SJCRH30 (cell line): ENCODE results near the gene ELL2. TPM values are rescaled to one million over a fixed set of nuclear protein-coding genes. Genes with fewer than 3 reads are reported as not detected.

Source experiments
- DNase-seq, 2 experiments: peaks; one replicate each; pipeline ENCODE4 v3.0.0-alpha.2; 2015 to 2020
- H3K27ac ChIP-seq: fragments of 250-450 bp; sonication (Bioruptor Pico); 2 replicates; pipeline ENCODE4 v1.5.1; 2020; ENCODE audit warnings: mild to moderate bottlenecking, moderate library complexity
- H3K27me3 ChIP-seq: fragments of 250-450 bp; sonication (Bioruptor Pico); 2 replicates; pipeline ENCODE4 v1.5.1; 2020; ENCODE audit warnings: mild to moderate bottlenecking, moderate library complexity
- H3K36me3 ChIP-seq: fragments of 250-450 bp; sonication (Bioruptor Pico); 2 replicates; pipeline ENCODE4 v1.5.1; 2020; ENCODE audit warnings: mild to moderate bottlenecking, moderate library complexity
- H3K4me1 ChIP-seq: fragments of 250-450 bp; sonication (Bioruptor Pico); 2 replicates; pipeline ENCODE4 v1.5.1; 2020; ENCODE audit warnings: mild to moderate bottlenecking, moderate library complexity
- H3K4me3 ChIP-seq: fragments of 250-450 bp; sonication (Bioruptor Pico); 2 replicates; pipeline ENCODE4 v1.5.1; 2020; ENCODE audit warnings: mild to moderate bottlenecking, moderate library complexity
- H3K9me3 ChIP-seq: fragments of 250-450 bp; sonication (Bioruptor Pico); replicated peaks from 2 replicates; pipeline ENCODE4 v1.5.1; 2020; ENCODE audit warnings: mild to moderate bottlenecking, moderate library complexity
- total RNA-seq: library from RNA; depleted of rRNA; stranded (reverse); fragments of >200 nt; shearing (Covaris generic); gene quantifications from 2 replicates; pipeline ENCODE4 v1.2.3, GENCODE V29; 2014

Gene ELL2
- total RNA-seq, 1 experiment from 2014 or later: 3.6 TPM

- H3K36me3 ChIP-seq: no peaks in the 10 kb centered on the region
- no peaks in the 10 kb centered on the region for H3K4me1 ChIP-seq
- H3K4me3 ChIP-seq: no peak overlapping the region
- no peaks in the 10 kb centered on the region for H3K9me3 ChIP-seq
- no peak for DNase-seq
- no peak overlapping the region for H3K27ac ChIP-seq
- H3K27me3 ChIP-seq: no peaks in the 10 kb centered on the region
Measured at GRCh38 chr5:95904827-95905226, 56.8 kb downstream of the ELL2 start.

GRCh38 chr5:95903838-95904237 lies 57.8 kb downstream of the ELL2 start:
- Histone ChIP-seq H3K9me3 (no peaks in the 10 kb centered on the region), H3K27ac (no peak overlapping the region), H3K4me3 (no peak overlapping the region), H3K4me1 (no peaks in the 10 kb centered on the region), H3K27me3 (no peaks in the 10 kb centered on the region), H3K36me3 (0 out of 2 replicates have a peak, but pooled peaks cover 2% of the 10 kb centered on the region)
- DNase-seq: no peak

- no peak for DNase-seq
- Histone ChIP-seq H3K27ac (no peak overlapping the region), H3K4me1 (no peaks in the 10 kb centered on the region), H3K36me3 (0 out of 2 replicates have a peak, but pooled peaks cover 3% of the 10 kb centered on the region), H3K4me3 (no peak overlapping the region), H3K27me3 (no peaks in the 10 kb centered on the region), H3K9me3 (no peaks in the 10 kb centered on the region)
Measured at GRCh38 chr5:95901676-95902627, 59.7 kb downstream of the ELL2 start.

DNA sequence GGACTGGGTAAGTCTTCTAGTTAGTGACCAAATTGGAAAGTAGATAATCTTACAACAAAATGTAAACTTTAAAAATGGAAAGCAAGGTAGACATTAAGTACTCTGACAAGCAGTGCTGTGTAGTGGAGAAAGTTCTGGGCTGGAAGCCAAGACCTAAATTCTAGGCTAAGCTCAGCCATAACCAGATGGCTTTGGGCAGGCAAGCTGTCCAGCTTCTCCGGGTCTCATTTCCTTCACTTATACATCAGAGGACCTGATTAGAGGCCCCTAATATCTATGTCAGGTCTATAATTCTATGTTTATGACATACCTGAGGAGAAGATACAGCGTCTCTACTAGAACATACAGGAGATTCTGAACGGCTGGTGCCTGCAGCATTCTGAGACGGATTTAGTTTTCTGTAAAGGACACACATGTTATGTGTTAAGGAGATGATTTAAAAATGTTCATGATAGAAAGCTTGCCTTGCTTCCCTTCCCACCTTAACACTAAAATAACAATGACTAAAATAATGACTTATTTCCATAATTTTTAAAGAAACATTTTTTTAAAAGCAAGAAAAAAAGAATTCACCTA lies 61.2 kb downstream of the ELL2 start:
- Histone ChIP-seq H3K36me3 (0 out of 2 replicates have a peak, but pooled peaks cover 3% of the 10 kb centered on the region), H3K9me3 (no peaks in the 10 kb centered on the region), H3K27me3 (no peaks in the 10 kb centered on the region), H3K4me1 (no peaks in the 10 kb centered on the region), H3K4me3 (no peak overlapping the region), H3K27ac (no peak overlapping the region)
- DNase-seq: peak; percentile 24 to 59

DNA sequence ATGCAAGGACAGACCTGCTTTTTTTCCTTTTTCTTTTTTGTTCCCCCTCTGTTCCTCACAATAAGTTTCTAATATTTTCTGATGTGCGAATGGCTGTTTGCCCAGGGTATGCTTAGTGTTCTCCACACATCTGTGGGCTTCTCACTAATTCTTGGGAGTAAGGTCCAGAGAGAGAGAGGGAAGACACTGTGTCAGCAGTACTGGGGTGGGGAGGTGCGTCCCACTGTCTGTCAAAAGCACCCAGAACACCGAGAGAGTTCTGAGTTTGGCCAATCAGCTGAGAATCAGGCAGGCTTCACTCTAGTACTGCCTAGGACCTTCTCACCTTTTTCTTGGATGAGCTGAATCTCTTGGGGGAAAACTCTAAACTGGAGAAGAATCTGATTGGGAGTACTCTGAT lies 61.8 kb downstream of the ELL2 start:
- no peak for DNase-seq
- H3K36me3 ChIP-seq: 0 out of 2 replicates have a peak, but pooled peaks cover 3% of the 10 kb centered on the region
- H3K4me3 ChIP-seq: no peak overlapping the region
- no peaks in the 10 kb centered on the region for H3K27me3 ChIP-seq
- no peak overlapping the region for H3K27ac ChIP-seq
- H3K4me1 ChIP-seq: no peaks in the 10 kb centered on the region
- no peaks in the 10 kb centered on the region for H3K9me3 ChIP-seq

GRCh38 chr5:95899006-95899405 lies 62.6 kb downstream of the ELL2 start:
- no peak for DNase-seq
- no peak overlapping the region for H3K4me3 ChIP-seq
- 0 out of 2 replicates have a peak, but pooled peaks cover 3% of the 10 kb centered on the region for H3K36me3 ChIP-seq
- no peak overlapping the region for H3K27ac ChIP-seq
- H3K27me3 ChIP-seq: no peaks in the 10 kb centered on the region
- no peaks in the 10 kb centered on the region for H3K9me3 ChIP-seq
- H3K4me1 ChIP-seq: no peaks in the 10 kb centered on the region

- H3K4me1 ChIP-seq: no peaks in the 10 kb centered on the region
- H3K9me3 ChIP-seq: no peaks in the 10 kb centered on the region
- no peak overlapping the region for H3K27ac ChIP-seq
- H3K4me3 ChIP-seq: no peak overlapping the region
- no peak for DNase-seq
- H3K27me3 ChIP-seq: no peaks in the 10 kb centered on the region
- H3K36me3 ChIP-seq: 0 out of 2 replicates have a peak, but pooled peaks cover 3% of the 10 kb centered on the region
Measured at GRCh38 chr5:95895771-95896170, 65.9 kb downstream of the ELL2 start.

DNA sequence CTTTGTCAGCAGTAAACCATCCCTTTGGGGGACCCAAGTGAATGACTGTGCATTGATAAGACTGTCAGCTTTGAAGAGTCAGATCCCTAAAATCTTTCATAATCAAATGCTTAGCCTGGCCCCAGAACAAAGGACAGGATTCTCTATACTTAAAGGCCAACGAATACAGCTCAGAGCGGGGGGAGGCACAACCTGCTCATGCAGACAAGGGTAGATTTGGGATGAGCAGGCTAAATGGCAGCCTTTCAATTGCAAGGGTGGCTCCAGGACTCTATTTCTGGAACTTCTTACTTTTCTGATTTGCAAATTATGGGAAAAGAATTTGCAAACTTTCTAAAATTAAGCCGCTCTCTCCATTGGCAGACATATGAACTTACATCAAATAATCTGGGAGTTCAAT lies 66.4 kb downstream of the ELL2 start:
- no peaks in the 10 kb centered on the region for H3K27me3 ChIP-seq
- H3K4me3 ChIP-seq: no peak overlapping the region
- H3K36me3 ChIP-seq: 0 out of 2 replicates have a peak, but pooled peaks cover 3% of the 10 kb centered on the region
- H3K4me1 ChIP-seq: no peaks in the 10 kb centered on the region
- no peak for DNase-seq
- H3K9me3 ChIP-seq: no peaks in the 10 kb centered on the region
- no peak overlapping the region for H3K27ac ChIP-seq

DNA sequence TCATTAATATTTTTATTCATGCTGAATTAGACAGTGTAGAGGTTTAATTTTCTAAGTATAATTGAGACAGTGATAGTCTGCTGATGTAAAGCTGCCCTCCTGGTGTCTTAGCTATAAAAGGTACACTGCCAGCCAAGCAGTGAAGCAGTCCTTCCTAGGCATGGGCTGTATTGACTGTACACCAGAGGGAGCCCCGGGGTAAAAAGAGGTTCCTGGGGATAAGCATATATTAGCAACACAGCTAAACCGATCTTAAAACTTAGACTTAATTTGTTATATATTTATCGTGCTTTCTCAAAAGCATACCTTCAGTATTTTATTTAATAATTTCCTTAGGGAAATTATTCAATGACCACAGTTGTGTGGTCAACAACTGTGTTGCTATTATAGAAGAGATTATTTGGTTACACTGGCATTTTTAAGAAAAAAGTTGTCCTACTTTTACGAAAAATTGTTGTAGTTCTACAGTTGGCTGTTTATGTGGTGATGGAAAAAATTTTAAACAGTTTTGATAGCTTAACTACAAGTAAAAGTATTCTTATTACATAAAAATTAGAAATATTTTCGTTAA lies 68.8 kb downstream of the ELL2 start:
- Histone ChIP-seq H3K9me3 (no peaks in the 10 kb centered on the region), H3K27me3 (no peaks in the 10 kb centered on the region), H3K4me3 (no peak overlapping the region), H3K27ac (no peak overlapping the region), H3K4me1 (no peaks in the 10 kb centered on the region), H3K36me3 (no peaks in the 10 kb centered on the region)
- DNase-seq: peak; percentile 46 to 54

DNA sequence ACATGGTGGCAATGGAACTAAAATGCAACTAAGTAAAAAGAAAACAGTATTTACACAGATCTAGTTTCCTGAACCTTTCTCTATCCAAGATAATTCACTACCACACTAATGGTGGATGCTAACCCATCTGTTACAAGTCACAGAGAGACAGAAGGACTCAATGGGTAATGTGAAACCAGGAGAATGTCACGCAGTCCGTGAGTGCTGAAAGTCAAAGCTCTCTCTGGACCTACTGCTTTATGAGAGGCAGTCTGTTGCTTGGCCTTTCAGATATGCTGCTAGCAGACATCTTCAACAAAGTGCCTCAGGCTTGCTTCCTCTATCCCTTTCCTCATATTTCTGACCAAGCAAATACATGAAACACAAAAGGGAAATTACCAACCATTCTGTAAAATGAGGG lies 70.2 kb downstream of the ELL2 start:
- H3K4me1 ChIP-seq: no peaks in the 10 kb centered on the region
- no peak for DNase-seq
- H3K36me3 ChIP-seq: 0 out of 2 replicates have a peak, but pooled peaks cover 2% of the 10 kb centered on the region
- no peak overlapping the region for H3K27ac ChIP-seq
- H3K9me3 ChIP-seq: no peaks in the 10 kb centered on the region
- no peak overlapping the region for H3K4me3 ChIP-seq
- no peaks in the 10 kb centered on the region for H3K27me3 ChIP-seq

- Histone ChIP-seq H3K9me3 (no peaks in the 10 kb centered on the region), H3K4me1 (no peaks in the 10 kb centered on the region), H3K27me3 (no peaks in the 10 kb centered on the region), H3K36me3 (0 out of 2 replicates have a peak, but pooled peaks cover 2% of the 10 kb centered on the region), H3K4me3 (no peak overlapping the region), H3K27ac (no peak overlapping the region)
- no peak for DNase-seq
Measured at GRCh38 chr5:95889076-95889475, 72.6 kb downstream of the ELL2 start.

DNA sequence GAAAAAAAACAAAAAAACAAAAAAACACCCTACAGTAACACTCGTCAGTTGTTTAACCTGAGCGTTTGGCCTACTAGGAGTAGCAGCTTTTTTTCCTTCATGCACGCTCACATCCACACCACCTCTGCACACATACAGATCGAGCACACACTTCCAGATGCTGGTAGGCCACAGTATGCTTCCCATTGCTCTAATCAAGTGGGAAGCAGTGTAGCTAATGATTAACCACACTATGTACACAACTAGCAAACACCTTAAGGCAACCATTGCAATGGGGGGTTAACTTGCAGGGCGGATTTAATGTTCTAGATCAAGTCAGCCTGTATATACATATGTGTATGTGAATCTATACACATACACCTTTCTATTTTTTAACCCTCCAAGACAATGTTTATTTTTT lies 73.7 kb downstream of the ELL2 start:
- H3K27me3 ChIP-seq: no peaks in the 10 kb centered on the region
- H3K4me1 ChIP-seq: no peaks in the 10 kb centered on the region
- H3K36me3 ChIP-seq: 0 out of 2 replicates have a peak, but pooled peaks cover 2% of the 10 kb centered on the region
- H3K9me3 ChIP-seq: no peaks in the 10 kb centered on the region
- DNase-seq: no peak
- no peak overlapping the region for H3K4me3 ChIP-seq
- no peak overlapping the region for H3K27ac ChIP-seq

- Histone ChIP-seq H3K27me3 (no peaks in the 10 kb centered on the region), H3K4me1 (no peaks in the 10 kb centered on the region), H3K36me3 (0 out of 2 replicates have a peak, but pooled peaks cover 2% of the 10 kb centered on the region), H3K9me3 (no peaks in the 10 kb centered on the region), H3K4me3 (no peak overlapping the region), H3K27ac (no peak overlapping the region)
- no peak for DNase-seq
Measured at GRCh38 chr5:95886340-95887044, 75.2 kb downstream of the ELL2 start.

GRCh38 chr5:95884511-95884910 lies 77.1 kb downstream of the ELL2 start:
- H3K4me1 ChIP-seq: no peaks in the 10 kb centered on the region
- no peak for DNase-seq
- no peaks in the 10 kb centered on the region for H3K27me3 ChIP-seq
- H3K4me3 ChIP-seq: no peak overlapping the region
- H3K27ac ChIP-seq: no peak overlapping the region
- H3K36me3 ChIP-seq: 0 out of 2 replicates have a peak, but pooled peaks cover 2% of the 10 kb centered on the region
- H3K9me3 ChIP-seq: no peaks in the 10 kb centered on the region
